HCEC 1CT (cell line): ENCODE results near the gene DDX10.

Experiments used
- DNase-seq: peaks from one replicate; pipeline ENCODE4 v3.0.0-alpha.2; 2017

DDX10 gene

DNA sequence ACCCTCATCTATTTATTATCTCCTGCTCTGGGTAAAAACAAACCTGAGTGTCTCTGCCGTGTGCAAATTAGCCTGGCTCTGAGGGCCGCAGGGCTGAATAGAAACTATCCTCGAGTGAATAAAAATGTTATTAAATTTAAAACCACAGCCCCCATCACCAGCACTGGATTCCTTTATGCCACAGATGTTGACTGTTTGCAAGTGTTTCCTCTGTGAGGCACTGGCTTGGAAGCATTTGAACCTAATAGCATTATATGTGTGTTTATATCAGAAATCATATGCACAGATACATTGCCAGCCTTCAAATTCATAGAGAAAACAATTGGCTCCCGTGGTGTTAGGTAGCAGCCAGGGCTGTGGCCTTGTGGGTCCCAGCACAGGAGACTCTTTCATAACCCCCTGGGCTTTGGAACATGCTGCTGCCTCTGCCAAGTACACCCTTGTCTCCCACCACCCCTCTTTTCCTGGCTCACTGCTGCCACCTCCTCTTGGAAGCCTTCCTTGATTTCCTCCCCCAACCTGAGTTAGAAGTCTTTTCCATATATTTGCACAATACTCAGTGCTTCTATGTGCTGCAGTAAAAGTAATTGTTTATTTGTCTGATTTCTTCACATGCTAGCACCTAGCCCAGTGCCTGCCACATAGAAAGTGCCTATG lies 294.4 kb downstream of the DDX10 start:
- peak; percentile 28 for DNase-seq

DNA sequence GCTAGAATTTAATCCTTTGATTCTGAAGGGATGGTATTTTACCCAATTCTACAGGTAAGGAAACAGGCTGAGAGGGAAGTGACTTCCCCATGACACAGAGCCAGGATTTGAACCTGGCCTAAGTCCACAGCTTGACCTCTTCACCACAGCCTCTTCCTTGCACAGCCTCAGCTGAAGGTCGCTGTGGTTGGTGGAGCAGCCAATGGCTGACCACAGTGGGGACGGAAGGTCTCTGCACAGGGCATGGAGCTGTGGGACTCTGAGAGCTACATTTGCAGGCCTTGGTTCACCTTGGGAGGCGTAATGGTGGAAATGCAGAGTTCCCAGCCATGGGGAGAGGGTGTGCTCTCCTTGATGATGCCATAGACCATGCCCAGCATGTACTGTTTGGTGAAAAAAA lies 295.0 kb downstream of the DDX10 start:
- no peak for DNase-seq

DNA sequence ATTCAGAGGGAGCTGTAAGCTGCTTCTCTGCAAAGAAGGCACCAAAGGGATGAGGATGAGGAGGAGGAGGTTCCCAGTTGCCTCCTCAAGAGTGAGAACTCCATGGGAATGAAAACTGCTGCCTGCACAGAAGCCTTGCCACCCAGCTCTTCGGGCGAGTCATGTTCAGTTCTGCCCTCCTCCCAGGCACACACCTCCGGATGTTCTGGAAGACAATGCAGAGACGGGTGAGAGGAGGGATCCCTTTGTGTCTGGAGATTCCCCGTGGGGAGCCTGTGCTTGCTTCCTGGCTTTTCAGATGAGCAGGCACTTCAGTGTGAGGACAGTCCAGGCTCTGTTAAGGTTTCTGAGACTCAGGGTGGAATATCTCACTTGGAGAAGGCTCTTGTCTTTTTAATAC lies 295.6 kb downstream of the DDX10 start:
- no peak for DNase-seq

DNA sequence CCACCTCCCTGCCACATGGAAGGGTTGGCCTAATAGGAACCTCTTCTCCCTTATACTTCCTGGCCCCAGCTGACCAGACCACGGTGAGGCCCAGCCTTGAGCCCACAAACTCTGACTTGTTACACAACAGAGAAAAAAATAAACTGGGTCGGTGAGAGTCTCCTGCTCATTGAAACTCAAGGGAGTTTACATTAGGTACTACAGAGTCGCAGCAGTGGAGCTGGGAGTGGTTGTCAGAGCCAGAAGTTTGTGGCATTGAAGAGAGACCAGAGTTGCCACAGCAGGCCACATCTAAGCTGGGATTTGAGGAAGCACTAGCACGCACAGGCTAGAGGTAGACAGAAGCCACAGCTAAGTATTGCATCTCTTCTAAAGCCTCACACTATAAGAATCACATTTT lies 296.2 kb downstream of the DDX10 start:
- no peak for DNase-seq

DNA sequence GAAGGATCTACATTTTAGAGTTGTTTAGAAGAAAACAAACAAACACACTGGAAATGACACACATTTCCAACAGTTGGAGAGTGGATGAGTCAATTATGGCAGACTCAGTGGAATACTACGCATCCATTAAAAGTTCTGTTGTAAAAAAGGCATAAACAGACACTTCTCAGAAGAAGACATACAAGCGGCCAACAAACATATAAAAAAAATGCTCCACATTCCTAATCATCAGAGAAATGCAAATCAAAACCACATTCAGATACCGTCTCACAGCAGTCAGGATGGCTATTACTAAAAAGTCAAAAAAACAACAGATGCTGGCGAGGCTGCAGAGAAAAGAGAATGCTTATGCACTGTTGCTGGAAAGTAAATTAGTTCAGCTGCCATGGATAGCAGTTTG lies 298.2 kb downstream of the DDX10 start:
- no peak for DNase-seq

DNA sequence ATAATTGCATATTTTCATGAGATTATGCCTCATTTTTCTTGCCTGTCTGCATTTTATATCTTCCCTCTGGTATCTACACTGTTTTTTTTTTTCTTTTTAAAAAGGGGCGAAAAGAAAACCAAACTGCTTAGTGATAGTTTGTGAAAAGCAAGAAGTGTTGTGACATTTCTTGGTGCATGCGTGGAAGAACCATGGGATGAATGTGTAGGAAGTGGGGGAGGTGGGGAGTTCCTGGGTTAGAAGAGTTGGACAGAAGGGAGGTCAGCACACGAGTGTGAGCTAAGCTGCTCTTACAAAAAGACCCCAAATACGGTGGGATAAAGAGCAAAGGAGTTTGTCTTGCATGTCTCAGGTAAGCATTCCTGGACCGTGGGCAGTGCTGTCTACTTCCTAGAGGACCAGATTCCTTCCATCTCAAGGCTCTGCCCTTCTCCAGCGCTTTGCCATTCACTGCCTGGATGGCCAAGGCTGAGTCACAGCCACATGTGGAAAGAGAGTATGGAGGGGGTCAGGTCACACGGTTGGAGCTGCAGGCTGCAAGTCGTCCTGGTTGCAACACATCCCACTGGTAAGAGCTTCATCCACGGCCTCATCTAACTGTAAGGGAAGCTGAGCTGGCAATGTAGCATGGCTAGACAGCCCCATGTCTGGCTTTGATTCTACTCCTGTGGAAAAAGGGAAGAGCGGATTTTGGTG lies 300.6 kb downstream of the DDX10 start:
- peak; percentile 95 for DNase-seq

DNA sequence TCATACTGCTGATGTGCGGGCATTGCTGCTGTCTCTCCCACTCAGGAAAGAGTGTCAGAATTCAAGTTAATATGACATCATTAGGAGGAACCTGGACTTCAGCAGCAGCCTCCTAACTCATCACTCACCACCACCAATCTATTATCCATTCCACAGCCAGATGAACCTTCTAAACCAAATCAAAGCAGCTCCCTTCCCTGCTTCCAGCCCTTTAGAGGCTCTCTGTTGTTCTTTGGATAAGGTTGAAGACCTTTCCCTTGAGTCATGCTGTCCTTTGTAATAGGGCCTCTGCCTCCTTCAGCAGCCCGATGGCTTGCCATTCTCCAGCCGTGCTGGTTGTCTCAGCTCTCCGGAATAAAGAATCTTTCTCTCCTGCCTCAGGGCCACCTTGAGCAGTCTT lies 301.3 kb downstream of the DDX10 start:
- DNase-seq = no peak

DNA sequence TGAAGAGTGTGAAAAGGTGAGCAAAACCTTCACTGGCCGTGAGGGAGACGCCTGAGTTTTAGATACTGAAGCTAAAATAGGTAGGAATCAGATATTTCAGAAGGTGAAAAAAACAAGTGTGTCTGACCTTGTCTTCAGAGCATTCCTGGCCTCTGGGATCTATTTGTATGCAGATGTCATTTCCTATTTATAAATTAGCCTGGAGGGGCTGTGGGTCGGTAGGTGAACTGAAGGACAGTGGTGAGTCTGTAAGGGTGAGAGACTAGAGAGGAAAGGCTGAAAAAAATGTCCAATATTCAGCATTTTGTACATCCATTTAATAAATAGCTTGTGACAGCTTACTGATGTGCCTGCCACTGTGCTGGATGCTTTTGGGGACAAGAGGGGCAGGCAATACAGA lies 302.1 kb downstream of the DDX10 start:
- no peak for DNase-seq

DNA sequence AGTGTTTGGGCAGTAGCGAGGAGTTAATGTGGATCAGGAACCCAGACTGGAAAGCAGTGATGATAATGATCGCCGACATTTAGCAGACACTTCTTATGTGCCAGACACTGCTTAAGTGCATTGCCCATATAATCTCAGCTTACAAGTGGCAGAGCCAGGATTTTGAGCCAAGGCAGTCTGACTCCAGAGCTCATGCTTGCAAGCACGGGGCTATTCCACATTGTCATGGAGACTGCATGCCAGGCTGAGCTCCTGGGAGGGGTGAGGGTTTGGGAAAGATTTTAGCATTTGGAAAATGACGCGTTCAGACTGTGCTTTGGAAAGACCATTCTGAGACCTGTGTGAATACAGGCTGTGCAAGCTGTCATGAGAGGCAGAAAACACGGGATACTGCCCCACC lies 302.7 kb downstream of the DDX10 start:
- DNase-seq = no peak

DNA sequence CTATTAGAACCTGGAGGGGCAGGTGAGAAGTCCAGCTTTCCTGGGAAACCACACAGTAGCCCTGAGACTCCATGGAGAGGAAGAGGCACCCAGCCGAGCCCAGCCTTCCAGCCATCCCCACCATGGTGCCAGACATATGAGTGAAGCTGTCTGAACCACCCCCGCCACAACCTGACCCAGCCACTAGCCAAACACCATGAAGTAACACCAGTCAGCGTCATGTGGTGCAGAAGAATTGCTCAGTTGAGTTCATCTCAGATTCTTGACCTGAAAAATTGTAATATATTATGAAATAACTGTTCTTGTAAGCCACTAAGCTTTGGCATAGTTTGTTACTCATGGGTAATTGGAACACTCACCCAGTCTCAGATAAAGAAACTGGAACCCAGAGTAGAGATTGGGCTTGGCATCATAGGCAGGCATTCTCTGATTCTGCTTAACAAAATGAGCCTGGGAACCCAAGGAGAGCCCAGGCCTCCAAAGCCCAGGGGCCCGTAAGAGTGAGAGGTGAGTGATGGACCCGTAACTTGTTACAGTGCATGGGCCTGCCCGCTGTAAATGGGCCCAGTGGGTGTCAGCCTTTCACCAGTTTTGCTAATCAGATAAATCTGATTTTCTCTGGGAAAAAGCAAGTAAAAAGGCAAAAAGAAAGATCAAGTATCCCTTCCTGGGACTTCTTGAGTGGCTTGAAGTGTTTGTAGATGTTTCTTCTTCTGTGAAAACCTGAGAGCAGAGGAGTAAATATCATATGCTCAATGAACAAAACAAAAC lies 305.5 kb downstream of the DDX10 start:
- DNase-seq = peak; percentile 13

DNA sequence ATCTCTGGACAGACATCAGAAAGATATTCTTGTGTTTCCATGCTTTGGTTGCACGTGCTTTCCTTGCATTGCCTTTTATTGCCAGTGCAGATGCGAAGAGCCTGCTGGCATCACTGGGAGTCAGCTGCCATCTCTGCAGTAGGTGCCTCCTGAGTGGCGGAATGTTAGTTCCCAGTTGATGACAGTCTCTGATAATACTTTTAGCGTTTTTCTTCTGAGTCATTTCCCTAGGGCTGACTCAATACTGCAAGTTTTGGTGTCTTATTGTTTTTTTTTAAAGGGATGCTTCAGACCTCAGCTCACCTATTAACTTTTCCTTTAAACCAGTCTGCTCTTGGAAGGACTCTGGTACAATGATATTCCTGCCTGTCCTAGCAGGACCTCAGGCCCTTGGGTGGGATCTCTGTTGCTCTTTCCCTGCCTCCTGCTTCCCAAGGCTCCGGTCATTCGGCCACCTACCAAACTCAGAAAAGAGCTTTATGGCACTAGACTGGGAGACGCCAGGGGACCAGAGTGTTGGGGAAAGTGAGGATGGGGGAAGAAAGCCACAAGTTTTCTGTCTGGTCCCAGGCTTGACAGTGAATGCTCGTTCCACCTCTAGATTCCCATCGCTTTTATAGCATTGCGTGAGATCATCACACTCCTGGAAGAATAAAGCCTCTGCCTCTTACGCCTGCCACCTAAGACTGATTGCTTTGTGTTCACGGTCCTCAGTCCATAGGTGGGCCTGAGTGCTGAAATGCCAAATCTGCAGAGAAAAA lies 308.7 kb downstream of the DDX10 start:
- peak; percentile 81 for DNase-seq

DNA sequence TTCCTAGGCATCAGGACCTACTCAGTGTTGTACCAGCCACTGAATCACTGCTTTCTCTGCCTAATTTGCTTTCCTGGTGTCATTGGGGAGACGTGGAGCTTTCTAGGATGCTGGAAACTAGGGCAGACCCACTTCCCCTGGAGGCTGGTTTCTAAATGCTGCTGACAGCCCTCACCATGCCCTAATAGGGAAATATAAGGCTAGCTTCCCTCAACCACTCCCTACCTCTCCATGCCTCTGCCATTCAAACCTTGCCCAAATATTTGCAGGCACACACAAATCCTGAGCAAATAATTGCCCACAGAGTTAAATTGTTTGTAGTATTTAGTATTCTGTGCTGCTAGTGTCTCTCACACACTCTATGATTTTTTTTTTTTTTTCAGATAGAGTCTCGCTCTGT lies 310.2 kb downstream of the DDX10 start:
- DNase-seq = no peak

DNA sequence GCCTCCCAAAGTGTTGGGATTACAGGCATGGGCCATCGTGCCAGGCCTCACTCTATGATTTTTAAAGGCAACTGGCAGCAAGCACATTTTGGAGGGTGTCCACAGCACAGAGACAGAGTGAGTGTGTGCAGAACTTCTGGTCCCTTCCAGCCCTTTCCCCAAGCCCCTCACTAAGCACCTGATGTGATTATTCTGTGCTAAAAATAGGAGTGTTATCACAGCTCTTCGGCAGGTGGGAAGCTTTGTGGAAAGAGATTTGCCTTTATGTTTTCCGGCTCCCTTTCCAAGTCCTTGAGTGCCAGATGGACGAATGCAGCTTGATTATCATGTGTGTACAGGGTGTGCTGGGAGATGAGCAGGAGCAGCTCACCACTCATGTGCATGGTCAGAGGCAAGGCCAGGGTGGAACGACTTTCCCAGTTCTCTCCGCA lies 310.8 kb downstream of the DDX10 start:
- DNase-seq = no peak

DNA sequence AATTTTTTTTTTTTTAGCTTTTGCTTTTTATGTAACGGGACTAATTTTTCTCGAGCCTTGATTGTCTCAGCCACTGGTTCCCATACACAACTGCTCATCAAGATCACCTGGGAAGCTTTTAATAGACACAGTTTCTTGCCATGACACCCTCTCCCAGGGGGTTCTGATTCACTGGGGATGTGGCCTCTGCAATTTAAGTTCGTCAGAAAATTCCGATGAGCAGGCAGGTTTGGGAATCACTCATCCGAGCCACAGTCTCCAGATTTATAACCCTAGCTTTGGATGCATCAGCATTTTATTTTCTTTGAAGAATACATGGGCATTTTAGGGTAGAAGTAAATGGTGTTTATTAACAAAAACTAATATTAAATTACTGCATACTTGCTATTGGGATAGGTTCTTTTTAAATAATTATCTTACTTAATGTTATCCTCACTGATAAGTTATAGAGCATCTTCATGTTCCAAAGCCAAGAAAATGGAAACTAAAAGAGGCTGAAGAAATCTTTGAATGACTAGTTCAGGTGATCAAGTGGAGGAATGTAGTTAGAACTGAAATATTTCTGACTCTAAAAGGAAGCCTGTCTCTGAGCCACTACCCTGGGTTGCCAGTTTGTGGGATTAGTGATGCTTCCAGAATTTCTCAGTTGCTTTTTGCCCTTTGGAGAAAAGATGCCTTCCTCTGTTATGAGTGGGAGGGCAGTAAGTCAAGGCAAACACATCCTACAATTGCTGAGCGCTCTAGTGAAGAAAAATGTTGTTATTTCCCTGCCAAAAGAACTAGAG lies 319.0 kb downstream of the DDX10 start:
- DNase-seq = no peak

DNA sequence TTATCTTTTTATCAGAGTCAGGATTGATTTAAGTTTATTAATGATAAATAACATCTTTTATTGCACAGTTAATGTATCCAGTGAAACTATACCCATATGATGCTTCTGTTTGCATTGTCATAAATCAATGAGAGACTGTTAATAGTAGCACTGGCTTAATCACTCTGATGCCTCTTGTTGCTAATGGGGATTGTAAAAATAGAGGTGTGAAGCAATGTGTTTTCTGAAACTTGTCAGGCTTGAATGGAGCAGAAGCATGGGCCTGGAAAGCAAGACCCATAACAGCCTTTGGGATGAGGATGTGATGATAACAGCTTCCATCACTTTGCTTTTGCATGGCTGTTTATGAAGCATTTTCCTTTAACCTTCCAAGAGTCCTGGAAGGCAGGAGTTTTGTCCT lies 319.7 kb downstream of the DDX10 start:
- DNase-seq = no peak

DNA sequence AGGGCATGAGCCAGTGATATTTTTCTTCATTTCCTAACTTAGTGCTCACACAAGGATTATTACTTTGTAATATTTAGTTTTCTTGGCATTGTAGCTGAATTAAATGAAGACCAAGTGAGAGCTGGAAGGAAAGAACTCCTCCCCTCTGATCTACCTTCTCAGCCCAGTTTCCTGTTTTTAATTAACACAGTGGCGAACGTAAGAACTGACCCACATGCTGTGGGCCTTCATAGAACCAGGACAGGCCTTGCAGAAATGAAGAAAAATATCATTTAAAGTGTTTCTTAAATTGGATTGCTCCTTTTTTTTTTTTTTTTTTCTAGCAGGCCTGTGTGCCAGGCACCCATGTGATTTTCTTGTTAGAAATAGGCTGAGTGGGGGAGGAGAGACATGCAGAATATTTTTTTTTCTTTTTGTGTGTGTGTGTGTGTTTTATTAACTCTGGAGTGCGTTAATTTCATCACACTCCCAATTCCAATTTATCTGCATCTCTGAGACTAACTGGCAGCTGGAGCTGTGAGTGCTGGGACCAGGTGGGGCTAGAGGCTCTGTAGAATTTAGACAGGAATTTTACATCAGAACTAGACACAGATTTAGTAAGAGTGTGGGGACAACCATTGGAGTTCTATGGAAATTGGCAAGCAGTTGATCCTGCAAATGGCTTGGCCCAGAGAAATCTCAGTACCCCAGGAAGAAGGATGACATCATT lies 320.5 kb downstream of the DDX10 start:
- peak; percentile 7 for DNase-seq

DNA sequence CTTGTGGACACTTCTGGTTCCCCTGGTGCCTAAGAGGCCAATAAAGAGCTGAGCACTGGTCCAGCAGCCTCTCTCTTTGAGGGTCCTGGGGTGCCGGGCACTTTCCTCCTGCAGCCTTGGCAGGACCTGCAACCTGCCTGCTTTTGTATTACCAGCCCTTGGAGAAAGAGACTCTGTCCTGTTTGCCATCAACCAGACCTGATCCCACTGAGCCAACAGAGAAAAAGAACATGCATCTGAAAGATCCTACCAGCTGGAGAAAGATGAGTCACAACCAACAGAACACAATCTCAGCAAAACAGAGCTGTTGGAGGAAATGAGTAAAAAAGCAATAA lies 321.0 kb downstream of the DDX10 start:
- peak; percentile 76 for DNase-seq
